A204.1 (cell line): ENCODE data around the gene ZCCHC8.

Experiments
- FAIRE-seq: peaks from 2 replicates; lab custom pipeline; 2012; peaks lifted over from hg19 to GRCh38; lab: Jason Lieb, UNC

ZCCHC8 gene

DNA sequence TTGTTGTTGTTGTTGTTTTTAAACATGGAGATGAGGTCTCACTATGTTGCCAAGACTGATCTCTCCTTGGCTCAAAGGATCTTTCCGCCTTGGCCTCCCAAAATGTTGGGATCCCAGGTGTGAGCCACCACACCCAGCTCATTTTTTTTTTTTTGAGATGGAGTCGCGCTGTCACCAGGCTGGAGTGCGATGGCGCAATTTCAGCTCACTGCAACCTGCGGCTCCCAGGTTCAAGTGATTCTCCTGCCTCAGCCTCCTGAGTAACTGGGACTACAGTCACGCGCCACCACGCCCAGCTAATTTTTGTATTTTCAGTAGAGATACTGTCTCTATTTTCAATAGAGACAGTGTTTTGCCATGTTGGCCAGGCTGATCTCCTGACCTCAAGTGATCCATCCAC lies 73.3 kb downstream of the ZCCHC8 start:
- FAIRE-seq: no peak

- no peak for FAIRE-seq
These were observed 77.2 kb downstream of the ZCCHC8 start for GRCh38 chr12:122423258-122424165.

DNA sequence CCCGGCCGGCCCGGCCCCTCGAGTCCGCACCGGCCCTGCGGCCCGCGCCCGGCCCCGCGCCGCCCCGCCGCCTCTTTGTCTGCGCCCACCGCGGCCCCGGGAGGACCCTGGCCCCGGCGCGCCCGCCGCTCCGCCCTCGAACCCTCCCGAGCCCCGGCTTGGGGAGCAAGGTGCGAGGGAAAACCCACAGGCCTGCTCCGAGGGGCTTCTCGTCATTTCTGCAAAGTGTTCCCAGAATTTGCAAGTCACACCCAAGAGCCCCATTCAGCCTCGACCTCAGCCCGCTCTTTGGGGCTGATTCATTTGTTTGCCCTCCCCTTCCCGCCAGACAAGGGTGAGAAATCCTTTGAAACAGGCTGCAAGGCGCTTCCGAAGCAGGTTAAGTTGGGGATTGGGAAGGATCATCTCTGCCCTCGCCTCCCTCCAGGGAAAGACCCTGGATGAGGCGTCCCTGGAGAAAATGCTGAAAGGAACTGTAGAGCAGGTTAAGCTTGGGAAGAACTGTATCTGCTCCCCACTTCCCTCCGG lies 77.9 kb downstream of the ZCCHC8 start:
- no peak for FAIRE-seq

- no peak for FAIRE-seq
These were observed 78.7 kb downstream of the ZCCHC8 start, which contains the start of gene CLIP1 for GRCh38 chr12:122421821-122422729. TSS of gene CLIP1 (minus strand) at chr12:122422669. CDS start at chr12:122380452, 42,217 bp downstream.
